Head of caudate nucleus (tissue), 42 donors: Measurements from ENCODE around the gene WDSUB1.

Source experiments
- DNase-seq, 42 donors: peaks; one replicate each; pipeline versions ENCODE4 v3.0.0 to v3.0.0-alpha.2; 2020 to 2021; ENCODE audit warnings: mixed read lengths in 7 of 42
- intact Hi-C: fragments of 100-400 bp; cut with DNase I; formaldehyde crosslinking; loops from one replicate; pipeline ENCODE4 v1.15.0; 2022

The WDSUB1 gene

DNA sequence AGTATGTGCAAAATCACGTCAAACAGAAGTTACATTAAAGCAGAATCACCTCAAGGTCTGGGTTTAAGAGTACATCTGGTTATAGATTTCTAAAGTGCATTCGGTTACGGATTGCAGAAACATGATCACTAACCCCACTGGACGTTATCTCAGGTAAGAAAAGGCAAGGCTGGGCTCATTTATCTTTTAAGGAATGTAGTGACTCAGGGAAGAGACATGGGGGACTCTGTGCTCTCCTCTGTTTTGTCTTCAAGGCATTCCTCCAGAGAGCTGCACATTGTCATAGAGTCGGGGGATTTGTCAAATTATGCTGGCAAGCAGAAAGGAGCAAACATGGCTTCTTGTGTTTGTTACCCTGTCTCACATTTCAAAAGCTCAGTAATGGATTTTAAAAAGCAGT lies 14.3 kb downstream of the WDSUB1 start:
- DNase-seq, result no peak
- intact Hi-C loops, result no loop called here

DNA sequence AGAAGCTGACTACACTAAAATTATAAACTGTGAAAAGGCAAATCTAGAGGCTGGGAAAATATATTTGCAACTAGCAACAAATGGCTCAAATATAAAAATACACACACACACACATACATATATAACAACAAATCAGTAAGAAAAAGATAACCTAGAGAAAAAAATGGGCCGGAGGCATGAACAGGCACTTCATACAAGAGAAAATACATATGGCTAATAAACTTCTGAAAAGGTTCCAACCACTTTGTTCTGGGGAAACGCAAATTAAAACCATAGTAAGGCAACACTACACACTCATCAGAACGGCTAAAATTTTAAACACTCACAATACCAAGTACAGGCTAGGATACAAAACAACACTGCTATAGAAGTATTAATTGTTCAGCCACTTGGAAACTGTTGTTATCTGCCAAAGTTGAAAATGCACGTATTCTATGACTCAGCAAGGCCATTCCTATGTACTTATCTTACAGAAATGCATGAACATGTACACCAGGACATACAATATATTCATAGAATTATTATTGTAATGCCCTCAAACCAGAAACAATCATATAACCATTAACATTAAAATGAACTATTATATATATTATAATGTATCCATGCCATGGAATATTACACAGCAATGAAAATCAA lies 15.6 kb downstream of the WDSUB1 start:
- DNase-seq, result no peak

GRCh38 chr2:159267921-159268320 lies 18.6 kb downstream of the WDSUB1 start:
- no peak for DNase-seq
- intact Hi-C loops, result no loop called here

More for the DNA sequence above, 15.6 kb downstream of the WDSUB1 start:
- intact Hi-C loops, result no loop called here

GRCh38 chr2:159266554-159266953 lies 19.9 kb downstream of the WDSUB1 start:
- DNase-seq, result no peak
- intact Hi-C loops, result no loop called here

- intact Hi-C loops, result no loop called here
- no peak for DNase-seq
Measured at GRCh38 chr2:159265171-159265576, 21.3 kb downstream of the WDSUB1 start.

GRCh38 chr2:159262904-159263303 lies 23.6 kb downstream of the WDSUB1 start:
- DNase-seq, result no peak
- intact Hi-C loops, result no loop called here

DNA sequence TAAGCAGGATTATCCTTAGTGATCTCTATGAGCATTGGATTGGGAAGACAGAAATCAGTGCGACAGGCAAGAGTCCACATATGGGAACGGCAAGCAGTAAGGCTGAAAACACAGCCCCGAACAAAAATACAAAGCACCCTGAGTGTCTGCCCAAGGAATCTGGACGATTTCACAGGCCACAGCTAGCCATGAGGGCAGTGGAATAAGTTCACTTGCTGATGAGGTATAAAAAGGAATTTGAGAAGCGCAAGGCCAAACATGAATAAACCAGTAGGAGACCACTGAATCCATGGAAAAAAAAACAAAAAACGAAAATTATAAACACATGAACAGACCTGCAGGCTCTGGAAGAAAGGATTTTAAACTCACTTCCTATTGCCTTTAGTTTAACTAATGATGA lies 24.3 kb downstream of the WDSUB1 start:
- DNase-seq, result no peak
- intact Hi-C loops, result no loop called here

DNA sequence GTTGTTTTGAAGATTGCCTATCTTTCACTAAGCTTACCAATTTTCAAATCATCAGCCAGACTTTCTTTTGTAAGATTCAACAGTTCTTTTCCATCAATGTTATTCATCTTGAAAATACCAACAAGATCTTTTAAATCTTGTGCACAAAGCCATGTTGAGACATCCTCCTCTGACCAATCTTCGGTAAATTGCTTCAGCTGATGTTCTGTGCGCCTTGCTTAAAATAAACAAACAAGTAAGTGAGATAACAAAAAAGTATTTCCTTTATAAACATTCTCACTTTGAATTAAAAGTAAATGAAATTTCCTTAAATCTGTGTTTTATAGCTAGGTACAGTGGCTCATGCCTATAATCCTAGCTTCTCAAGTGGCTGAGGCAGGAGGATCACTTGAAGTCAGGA lies 30.3 kb downstream of the WDSUB1 start:
- intact Hi-C loops, result no loop called here

DNA sequence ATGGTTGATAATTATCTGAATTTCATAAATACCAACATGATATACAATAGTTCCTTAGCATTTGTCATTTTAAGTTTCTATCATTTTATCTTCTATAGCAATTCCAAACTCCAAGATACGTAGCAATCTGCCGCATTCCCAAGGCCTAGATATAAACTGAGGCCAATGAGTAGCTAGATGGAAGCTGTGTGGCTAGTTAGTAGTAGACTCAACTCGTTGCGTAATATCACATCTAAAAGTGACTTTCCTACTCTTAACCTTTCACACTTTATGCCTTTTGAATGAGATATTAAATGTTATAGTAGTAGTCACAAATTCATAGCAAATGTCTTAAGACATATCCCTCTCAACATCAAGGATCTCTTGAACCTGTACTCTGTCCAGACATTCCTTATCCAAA lies 33.6 kb downstream of the WDSUB1 start:
- intact Hi-C loops, result no loop called here

More for the DNA sequence above, 30.3 kb downstream of the WDSUB1 start:
- no peak for DNase-seq

GRCh38 chr2:159251296-159252173 lies 35.0 kb downstream of the WDSUB1 start:
- intact Hi-C loops, result no loop called here
- no peak for DNase-seq

More for the DNA sequence above, 33.6 kb downstream of the WDSUB1 start:
- no peak for DNase-seq

DNA sequence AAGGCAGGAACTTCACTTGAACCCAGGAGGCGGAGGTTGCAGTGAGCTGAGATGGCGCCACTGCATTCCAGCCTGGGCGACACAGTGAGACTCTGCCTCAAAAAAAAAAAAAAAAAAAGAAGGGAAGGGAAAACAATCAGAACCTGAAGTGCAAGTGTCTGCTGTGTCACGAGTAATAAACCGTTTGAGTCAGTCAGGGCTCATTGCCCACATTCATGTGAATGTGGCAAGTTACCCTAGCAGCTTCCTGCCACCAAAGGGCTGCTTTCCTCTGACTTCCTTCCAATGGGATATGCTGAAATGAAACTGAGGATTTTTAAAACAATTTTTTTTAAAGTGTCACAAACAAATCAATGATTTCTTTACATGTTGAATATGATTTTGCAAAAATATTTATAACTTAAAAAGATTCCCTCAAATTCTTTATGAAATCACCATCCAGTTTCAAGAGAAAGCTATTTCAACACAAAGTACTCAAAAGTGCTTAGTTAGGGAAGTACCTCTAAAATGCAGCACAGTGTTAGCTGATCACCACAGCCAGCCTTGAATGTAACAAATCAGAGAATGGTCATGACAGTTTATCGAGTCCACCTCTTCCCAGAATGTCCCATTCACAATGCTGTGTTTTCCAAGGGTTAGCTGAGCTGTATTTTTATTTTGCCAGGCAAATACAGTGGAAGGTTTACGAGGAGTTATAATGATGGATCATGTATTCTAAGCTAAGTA lies 36.4 kb downstream of the WDSUB1 start:
- peak in 37 of 42 donors; percentile 23 to 84 (median 60) for DNase-seq

DNA sequence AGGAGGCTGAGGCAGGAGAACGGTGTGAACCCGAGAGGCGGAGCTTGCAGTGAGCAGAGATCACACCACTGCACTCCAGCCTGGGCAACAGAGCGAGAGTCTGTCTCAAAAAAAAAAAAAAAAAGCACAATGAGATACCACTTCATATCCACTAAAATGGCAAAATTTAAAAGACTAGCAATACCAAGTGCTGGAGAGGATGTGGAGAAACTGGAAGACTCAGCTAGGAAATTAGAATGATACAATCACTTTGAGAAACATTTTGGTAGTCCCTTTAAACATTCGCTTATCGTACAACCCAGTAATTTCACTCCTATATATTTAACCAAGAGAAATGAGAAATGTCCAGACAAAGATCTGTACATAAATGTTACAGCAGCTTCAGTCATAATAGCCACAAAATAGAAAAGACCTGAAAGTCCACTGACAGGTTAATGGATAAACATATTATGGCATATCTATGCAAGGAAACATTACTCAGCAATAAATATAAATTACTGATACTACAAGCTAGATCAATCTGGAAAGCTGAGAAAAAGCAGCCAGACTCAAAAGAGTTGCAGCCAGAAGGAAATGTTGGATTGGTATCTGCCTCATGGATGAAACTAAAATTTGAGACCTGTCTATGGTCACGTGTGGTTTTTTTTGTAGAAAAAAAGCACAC lies 40.0 kb downstream of the WDSUB1 start:
- no peak for DNase-seq
- intact Hi-C loops, result no loop called here

More for the DNA sequence above, 36.4 kb downstream of the WDSUB1 start:
- intact Hi-C loops, result no loop called here

DNA sequence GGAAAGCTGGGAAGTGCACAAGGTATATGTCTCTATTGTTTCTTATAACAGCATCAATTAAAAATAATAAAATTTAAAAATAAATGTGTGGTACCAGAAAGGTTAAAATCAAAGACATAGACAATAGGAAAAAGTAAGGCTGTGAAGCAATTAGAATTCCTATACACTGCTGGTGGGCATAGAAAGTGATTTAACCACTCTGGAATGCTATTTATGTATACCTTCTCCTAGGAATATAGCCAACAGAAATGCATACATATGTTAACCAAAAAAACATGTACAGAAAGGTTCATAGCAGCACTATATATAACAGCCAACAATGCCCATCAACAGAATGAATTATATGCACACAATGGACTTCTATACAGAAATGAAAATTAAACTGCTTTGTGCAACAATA lies 43.0 kb downstream of the WDSUB1 start:
- intact Hi-C loops, result no loop called here
- DNase-seq, result no peak

DNA sequence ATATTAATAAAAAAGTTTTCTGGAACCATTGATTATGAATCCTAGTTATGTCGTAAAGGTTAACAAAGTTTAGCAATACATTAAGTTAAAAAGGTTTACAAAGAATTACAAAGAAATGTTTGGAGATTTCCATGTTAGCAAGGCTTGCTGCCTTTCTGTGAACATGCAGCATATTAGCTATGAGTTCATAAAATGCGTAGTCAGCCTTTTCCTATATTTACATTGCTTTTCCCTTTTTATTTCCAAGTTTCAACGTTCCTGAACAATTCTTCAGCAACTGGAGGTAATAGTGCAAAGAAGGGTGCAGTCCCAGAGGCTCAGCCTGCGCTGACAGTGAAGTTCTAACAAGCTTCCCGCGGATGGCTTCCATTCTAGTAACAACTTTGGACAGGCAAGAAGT lies 51.6 kb downstream of the WDSUB1 start:
- intact Hi-C loops, result no loop called here
- DNase-seq, result no peak

- DNase-seq, result no peak
- intact Hi-C loops, result no loop called here
Measured at GRCh38 chr2:159232456-159233170, 53.9 kb downstream of the WDSUB1 start.

DNA sequence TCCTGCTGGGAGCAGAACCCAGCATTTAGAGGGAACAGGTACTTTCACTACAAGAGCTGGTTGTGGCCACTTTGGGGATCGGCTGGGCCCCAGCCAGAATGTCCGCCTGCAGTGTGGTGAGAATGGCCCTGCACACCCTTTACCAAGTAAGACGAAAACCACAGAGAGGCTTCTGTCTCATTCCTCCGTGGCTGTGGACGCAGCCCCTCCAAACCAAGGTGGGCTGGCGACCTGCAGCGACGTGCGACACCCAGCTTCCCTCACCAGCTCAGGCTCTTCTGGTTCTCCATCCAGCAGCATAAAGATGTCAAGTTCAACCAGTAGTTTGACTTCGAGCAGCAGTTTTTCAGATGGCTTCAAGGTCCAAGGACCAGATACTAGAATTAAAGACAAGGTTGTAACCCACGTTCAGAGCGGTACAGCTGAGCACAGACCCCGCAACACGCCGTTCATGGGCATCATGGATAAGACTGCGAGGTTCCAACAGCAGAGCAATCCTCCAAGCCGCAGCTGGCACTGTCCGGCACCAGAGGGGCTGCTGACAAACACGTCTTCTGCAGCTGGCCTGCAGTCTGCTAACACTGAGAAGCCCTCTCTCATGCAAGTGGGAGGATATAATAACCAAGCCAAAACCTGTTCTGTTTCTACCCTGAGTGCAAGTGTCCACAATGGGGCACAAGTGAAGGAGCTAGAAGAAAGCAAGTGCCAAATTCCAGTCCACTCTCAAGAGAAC lies 56.2 kb downstream of the WDSUB1 start:
- DNase-seq, result peak in 30 of 42 donors; percentile 13 to 72 (median 44)

GRCh38 chr2:159229476-159230144 lies 56.9 kb downstream of the WDSUB1 start:
- no peak for DNase-seq
- intact Hi-C loops, result no loop called here

More for the DNA sequence above, 56.2 kb downstream of the WDSUB1 start:
- intact Hi-C loops, result no loop called here
